GM12872 (cell line): ENCODE results near the gene KPNA1.
A peak's percentile ranks its signal among the peaks of the same experiment; 100 is the strongest.

ENCODE experiments used
- CTCF ChIP-seq: IDR thresholded peaks from 3 replicates; pipeline ENCODE4 v1.5.1; 2011; ENCODE audit warnings: low read depth, mild to moderate bottlenecking, low read length, moderate library complexity; ENCODE audit not compliant: insufficient read depth

The KPNA1 gene

GRCh38 chr3:122514123-122515019, at the start of gene KPNA1:
Gene KPNA1, minus strand, starts transcription at chr3:122514939. Its CDS starts 18,374 bp downstream, at chr3:122496565.
- no peak for TF ChIP-seq CTCF

- TF ChIP-seq CTCF, result no peak
Observed at GRCh38 chr3:122564155-122564912, 49.6 kb upstream of the KPNA1 start, which contains the start of the genes DTX3L and PARP9. Gene DTX3L, plus strand, starts transcription at chr3:122564338. Its CDS starts 89 bp downstream, at chr3:122564427. Gene PARP9, minus strand, starts transcription at chr3:122564300. Its CDS starts 4,680 bp downstream, at chr3:122559620.

GRCh38 chr3:122563717-122564025, 48.9 kb upstream of the KPNA1 start:
- TF ChIP-seq CTCF, result no peak

- TF ChIP-seq CTCF, result no peak
Observed at GRCh38 chr3:122562923-122563716, 48.4 kb upstream of the KPNA1 start.

- peak; percentile 69 for TF ChIP-seq CTCF
Observed at GRCh38 chr3:122560680-122561079, 45.9 kb upstream of the KPNA1 start.

GRCh38 chr3:122559906-122560305, 45.2 kb upstream of the KPNA1 start:
- TF ChIP-seq CTCF, result no peak

- TF ChIP-seq CTCF, result no peak
Observed at GRCh38 chr3:122558605-122559004, 43.9 kb upstream of the KPNA1 start.
